ENCODE data around the gene CADPS.

The CADPS gene

GRCh38 chr3:62722344-62722743, 152.9 kb downstream of the CADPS start:
- Histone ChIP-seq H3K27me3 (ENCODE audit: insufficient read depth, low read length, poor library complexity, severe bottlenecking) (no peaks in the 10 kb centered on the region), H3K4me1 (ENCODE audit: insufficient read depth, low read length, poor library complexity, severe bottlenecking) (no peaks in the 10 kb centered on the region), H3K9ac (ENCODE audit: low read depth, low read length, poor library complexity, severe bottlenecking) (no peak overlapping the region), H2AFZ (ENCODE audit: low read length) (no peak overlapping the region), H3K9me2 (replicated peaks; ENCODE audit: low read depth, low read length) (no peaks in the 10 kb centered on the region), H3K36me3 (ENCODE audit: insufficient read depth, low read length) (no peaks in the 10 kb centered on the region), H3K79me2 (ENCODE audit: insufficient read depth, low read length) (no peaks in the 10 kb centered on the region), H3K9me3 (ENCODE audit: insufficient read depth, low read depth, low read length) (no peaks in the 10 kb centered on the region), H3F3A (ENCODE audit: low read depth) (no peaks in the 10 kb centered on the region), H3K4me2 (ENCODE audit: low read depth, low read length, poor library complexity, severe bottlenecking) (no peak overlapping the region), H3K4me3 (ENCODE audit: low read length, poor library complexity, severe bottlenecking) (no peak overlapping the region), H4K20me1 (ENCODE audit: insufficient read depth, low read length, poor library complexity, severe bottlenecking) (no peaks in the 10 kb centered on the region)
- TF ChIP-seq CTCF (conservative IDR thresholded peaks at IDR 0.05; ENCODE audit: low read length) (no peak), EZH2phosphoT487 (IDR thresholded peaks at IDR 0.05; ENCODE audit: borderline replicate concordance) (no peak)

- Histone ChIP-seq H3K9ac (ENCODE audit: low read depth, low read length, poor library complexity, severe bottlenecking) (no peak overlapping the region), H3K4me1 (ENCODE audit: insufficient read depth, low read length, poor library complexity, severe bottlenecking) (no peaks in the 10 kb centered on the region), H3K9me2 (replicated peaks; ENCODE audit: low read depth, low read length) (no peaks in the 10 kb centered on the region), H3K36me3 (ENCODE audit: insufficient read depth, low read length) (no peaks in the 10 kb centered on the region), H3K9me3 (ENCODE audit: insufficient read depth, low read depth, low read length) (no peaks in the 10 kb centered on the region), H3K27me3 (ENCODE audit: insufficient read depth, low read length, poor library complexity, severe bottlenecking) (no peaks in the 10 kb centered on the region), H3K4me3 (ENCODE audit: low read length, poor library complexity, severe bottlenecking) (no peak overlapping the region), H3K79me2 (ENCODE audit: insufficient read depth, low read length) (no peaks in the 10 kb centered on the region), H4K20me1 (ENCODE audit: insufficient read depth, low read length, poor library complexity, severe bottlenecking) (no peaks in the 10 kb centered on the region), H2AFZ (ENCODE audit: low read length) (no peak overlapping the region), H3F3A (ENCODE audit: low read depth) (no peaks in the 10 kb centered on the region), H3K4me2 (ENCODE audit: low read depth, low read length, poor library complexity, severe bottlenecking) (no peak overlapping the region)
- TF ChIP-seq EZH2phosphoT487 (IDR thresholded peaks at IDR 0.05; ENCODE audit: borderline replicate concordance) (no peak), CTCF (conservative IDR thresholded peaks at IDR 0.05; ENCODE audit: low read length) (no peak)
Observed at GRCh38 chr3:62718515-62719320, 156.5 kb downstream of the CADPS start.

- H3K9ac ChIP-seq (ENCODE audit: low read depth, low read length, poor library complexity, severe bottlenecking) = no peak overlapping the region
- no peaks in the 10 kb centered on the region for H3K9me3 ChIP-seq (ENCODE audit: insufficient read depth, low read depth, low read length)
- no peaks in the 10 kb centered on the region for H3K27me3 ChIP-seq (ENCODE audit: insufficient read depth, low read length, poor library complexity, severe bottlenecking)
- no peaks in the 10 kb centered on the region for H3K4me1 ChIP-seq (ENCODE audit: insufficient read depth, low read length, poor library complexity, severe bottlenecking)
- TF ChIP-seq EZH2phosphoT487 (IDR thresholded peaks at IDR 0.05; ENCODE audit: borderline replicate concordance) (no peak), CTCF (conservative IDR thresholded peaks at IDR 0.05; ENCODE audit: low read length) (no peak)
- H4K20me1 ChIP-seq (ENCODE audit: insufficient read depth, low read length, poor library complexity, severe bottlenecking) = no peaks in the 10 kb centered on the region
- no peak overlapping the region for H2AFZ ChIP-seq (ENCODE audit: low read length)
- H3K4me3 ChIP-seq (ENCODE audit: low read length, poor library complexity, severe bottlenecking) = no peak overlapping the region
- no peaks in the 10 kb centered on the region for H3K79me2 ChIP-seq (ENCODE audit: insufficient read depth, low read length)
- H3F3A ChIP-seq (ENCODE audit: low read depth) = no peaks in the 10 kb centered on the region
- no peaks in the 10 kb centered on the region for H3K36me3 ChIP-seq (ENCODE audit: insufficient read depth, low read length)
- H3K9me2 ChIP-seq (replicated peaks; ENCODE audit: low read depth, low read length) = no peaks in the 10 kb centered on the region
- H3K4me2 ChIP-seq (ENCODE audit: low read depth, low read length, poor library complexity, severe bottlenecking) = no peak overlapping the region
Observed at GRCh38 chr3:62718011-62718410, 157.2 kb downstream of the CADPS start.

All from Loucy (cell line).